ENCODE data around the gene HSD11B2.

The HSD11B2 gene

GRCh38 chr16:67435758-67436164 is 4.8 kb downstream of the HSD11B2 start:
- H4K91ac ChIP-seq (ENCODE audit: low read length): no peak overlapping the region
- WGBS: 97% methylated on average over 16 of the region's 16 CpGs
- no peaks in the 10 kb centered on the region for H3K9me3 ChIP-seq (ENCODE audit: control insufficient read depth, low read length)
- no peak overlapping the region for H3K18ac ChIP-seq (ENCODE audit: low read depth in 1 of 2, low read length in 2 of 2)
- H3K79me1 ChIP-seq (replicated peaks; ENCODE audit: low read length, poor library complexity, severe bottlenecking): peaks cover 9% of the 10 kb centered on the region
- no peak overlapping the region for H2BK5ac ChIP-seq (ENCODE audit: low read depth, low read length, poor library complexity, severe bottlenecking)
- peaks cover 15% of the 10 kb centered on the region for H3K4me1 ChIP-seq (ENCODE audit: control insufficient read depth, insufficient read depth, low read depth, low read length)
- H2BK120ac ChIP-seq (ENCODE audit: low read depth, low read length): no peak overlapping the region
- H3K27me3 ChIP-seq (ENCODE audit: control insufficient read depth in 1 of 2, insufficient read depth in 1 of 2, low read length in 2 of 2): peaks cover 3 to 8% of the 10 kb centered on the region in 2 experiments
- no peak overlapping the region for H2AFZ ChIP-seq (ENCODE audit: low read depth, low read length)
- H3K14ac ChIP-seq (ENCODE audit: low read length in 2 of 2): no peak overlapping the region
- H3K23ac ChIP-seq (ENCODE audit: low read length in 2 of 2): no peak overlapping the region
- H2BK12ac ChIP-seq (ENCODE audit: low read length in 2 of 2): no peak overlapping the region
- peaks cover 58 to 63% of the 10 kb centered on the region in 2 experiments for H3K36me3 ChIP-seq (ENCODE audit: control insufficient read depth in 1 of 2, insufficient read depth in 2 of 2, low read depth in 1 of 2, low read length in 2 of 2)
- no peak overlapping the region for H3K4me2 ChIP-seq (ENCODE audit: low read length, poor library complexity, severe bottlenecking)
- no peak overlapping the region for H3K4ac ChIP-seq (ENCODE audit: low read depth in 1 of 2, low read length in 2 of 2)
- no peak for DNase-seq
- no peak overlapping the region for H2BK15ac ChIP-seq (ENCODE audit: low read depth, poor library complexity, severe bottlenecking)
- no peak overlapping the region for H3K27ac ChIP-seq (ENCODE audit: low read length, poor library complexity, severe bottlenecking)
- no peak overlapping the region for H3K9ac ChIP-seq (ENCODE audit: low read length)
- H3K4me3 ChIP-seq (ENCODE audit: insufficient read depth in 1 of 2, low read depth in 1 of 2, low read length in 2 of 2): no peak overlapping the region
- no peak overlapping the region for H2AK5ac ChIP-seq (ENCODE audit: low read length, severe bottlenecking)
- no peak overlapping the region for H4K8ac ChIP-seq (ENCODE audit: low read length)

DNA sequence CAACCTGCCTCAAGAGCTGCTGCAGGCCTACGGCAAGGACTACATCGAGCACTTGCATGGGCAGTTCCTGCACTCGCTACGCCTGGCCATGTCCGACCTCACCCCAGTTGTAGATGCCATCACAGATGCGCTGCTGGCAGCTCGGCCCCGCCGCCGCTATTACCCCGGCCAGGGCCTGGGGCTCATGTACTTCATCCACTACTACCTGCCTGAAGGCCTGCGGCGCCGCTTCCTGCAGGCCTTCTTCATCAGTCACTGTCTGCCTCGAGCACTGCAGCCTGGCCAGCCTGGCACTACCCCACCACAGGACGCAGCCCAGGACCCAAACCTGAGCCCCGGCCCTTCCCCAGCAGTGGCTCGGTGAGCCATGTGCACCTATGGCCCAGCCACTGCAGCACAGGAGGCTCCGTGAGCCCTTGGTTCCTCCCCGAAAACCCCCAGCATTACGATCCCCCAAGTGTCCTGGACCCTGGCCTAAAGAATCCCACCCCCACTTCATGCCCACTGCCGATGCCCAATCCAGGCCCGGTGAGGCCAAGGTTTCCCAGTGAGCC is 5.8 kb downstream of the HSD11B2 start:
- Histone ChIP-seq H2BK120ac (ENCODE audit: low read depth, low read length) (no peak overlapping the region), H2BK5ac (ENCODE audit: low read depth, low read length, poor library complexity, severe bottlenecking) (no peak overlapping the region), H3K36me3 (ENCODE audit: control insufficient read depth in 1 of 2, insufficient read depth in 2 of 2, low read depth in 1 of 2, low read length in 2 of 2) (peaks cover 68 to 71% of the 10 kb centered on the region in 2 experiments), H2AK5ac (ENCODE audit: low read length, severe bottlenecking) (no peak overlapping the region), H3K23ac (ENCODE audit: low read length in 2 of 2) (no peak overlapping the region), H3K4ac (ENCODE audit: low read depth in 1 of 2, low read length in 2 of 2) (no peak overlapping the region), H3K18ac (ENCODE audit: low read depth in 1 of 2, low read length in 2 of 2) (no peak overlapping the region), H3K27me3 (ENCODE audit: control insufficient read depth in 1 of 2, insufficient read depth in 1 of 2, low read length in 2 of 2) (peaks cover 2 to 4% of the 10 kb centered on the region in 2 experiments), H3K4me2 (ENCODE audit: low read length, poor library complexity, severe bottlenecking) (no peak overlapping the region), H4K8ac (ENCODE audit: low read length) (peak overlapping the region; percentile 7), H3K27ac (ENCODE audit: low read length, poor library complexity, severe bottlenecking) (no peak overlapping the region), H3K9me3 (ENCODE audit: control insufficient read depth, low read length) (no peaks in the 10 kb centered on the region), H3K4me3 (ENCODE audit: insufficient read depth in 1 of 2, low read depth in 1 of 2, low read length in 2 of 2) (no peak overlapping the region), H4K91ac (ENCODE audit: low read length) (no peak overlapping the region), H2AFZ (ENCODE audit: low read depth, low read length) (no peak overlapping the region), H3K9ac (ENCODE audit: low read length) (no peak overlapping the region), H3K79me1 (replicated peaks; ENCODE audit: low read length, poor library complexity, severe bottlenecking) (peaks cover 16% of the 10 kb centered on the region), H3K4me1 (ENCODE audit: control insufficient read depth, insufficient read depth, low read depth, low read length) (peaks cover 10% of the 10 kb centered on the region), H2BK15ac (ENCODE audit: low read depth, poor library complexity, severe bottlenecking) (no peak overlapping the region), H3K14ac (ENCODE audit: low read length in 2 of 2) (no peak overlapping the region), H2BK12ac (ENCODE audit: low read length in 2 of 2) (no peak overlapping the region)
- DNase-seq: no peak
- 96% methylated on average over 23 of the region's 23 CpGs for WGBS

DNA sequence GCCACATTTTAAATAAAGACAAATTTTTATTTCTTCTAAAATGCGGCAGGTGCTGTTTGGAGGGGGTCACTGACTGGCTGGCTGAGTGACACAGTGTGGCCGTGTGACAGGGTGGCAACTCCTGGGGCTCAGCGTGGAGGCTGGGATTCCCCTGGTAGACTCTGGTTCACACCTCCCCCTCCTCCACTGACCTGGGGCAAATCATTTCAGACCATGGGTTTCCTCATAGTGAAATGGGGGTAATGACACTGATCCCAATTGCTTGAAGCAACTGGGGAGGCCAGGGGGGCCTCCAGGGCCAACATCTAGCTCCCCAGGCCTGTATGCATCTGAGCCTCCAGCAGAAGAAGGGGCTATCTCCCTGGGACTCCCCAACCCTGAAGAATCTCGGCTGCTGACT is 6.6 kb downstream of the HSD11B2 start:
- no peak overlapping the region for H3K4ac ChIP-seq (ENCODE audit: low read depth in 1 of 2, low read length in 2 of 2)
- no peak overlapping the region for H3K4me3 ChIP-seq (ENCODE audit: insufficient read depth in 1 of 2, low read depth in 1 of 2, low read length in 2 of 2)
- no peak overlapping the region for H2BK12ac ChIP-seq (ENCODE audit: low read length in 2 of 2)
- no peak overlapping the region for H2BK5ac ChIP-seq (ENCODE audit: low read depth, low read length, poor library complexity, severe bottlenecking)
- no peak overlapping the region for H3K4me2 ChIP-seq (ENCODE audit: low read length, poor library complexity, severe bottlenecking)
- H3K27me3 ChIP-seq (ENCODE audit: control insufficient read depth in 1 of 2, insufficient read depth in 1 of 2, low read length in 2 of 2): no peaks in the 10 kb centered on the region
- H2BK15ac ChIP-seq (ENCODE audit: low read depth, poor library complexity, severe bottlenecking): no peak overlapping the region
- H3K9me3 ChIP-seq (ENCODE audit: control insufficient read depth, low read length): no peaks in the 10 kb centered on the region
- no peak for DNase-seq
- no peak overlapping the region for H2AFZ ChIP-seq (ENCODE audit: low read depth, low read length)
- no peak overlapping the region for H3K27ac ChIP-seq (ENCODE audit: low read length, poor library complexity, severe bottlenecking)
- peaks cover 73 to 79% of the 10 kb centered on the region in 2 experiments for H3K36me3 ChIP-seq (ENCODE audit: control insufficient read depth in 1 of 2, insufficient read depth in 2 of 2, low read depth in 1 of 2, low read length in 2 of 2)
- peaks cover 18% of the 10 kb centered on the region for H3K79me1 ChIP-seq (replicated peaks; ENCODE audit: low read length, poor library complexity, severe bottlenecking)
- H3K9ac ChIP-seq (ENCODE audit: low read length): no peak overlapping the region
- H2BK120ac ChIP-seq (ENCODE audit: low read depth, low read length): no peak overlapping the region
- H2AK5ac ChIP-seq (ENCODE audit: low read length, severe bottlenecking): no peak overlapping the region
- H3K14ac ChIP-seq (ENCODE audit: low read length in 2 of 2): no peak overlapping the region
- H4K8ac ChIP-seq (ENCODE audit: low read length): no peak overlapping the region
- WGBS: 100% methylated on average over 4 of the region's 4 CpGs
- H3K4me1 ChIP-seq (ENCODE audit: control insufficient read depth, insufficient read depth, low read depth, low read length): peaks cover 7% of the 10 kb centered on the region
- no peak overlapping the region for H3K18ac ChIP-seq (ENCODE audit: low read depth in 1 of 2, low read length in 2 of 2)
- H3K23ac ChIP-seq (ENCODE audit: low read length in 2 of 2): no peak overlapping the region
- no peak overlapping the region for H4K91ac ChIP-seq (ENCODE audit: low read length)

DNA sequence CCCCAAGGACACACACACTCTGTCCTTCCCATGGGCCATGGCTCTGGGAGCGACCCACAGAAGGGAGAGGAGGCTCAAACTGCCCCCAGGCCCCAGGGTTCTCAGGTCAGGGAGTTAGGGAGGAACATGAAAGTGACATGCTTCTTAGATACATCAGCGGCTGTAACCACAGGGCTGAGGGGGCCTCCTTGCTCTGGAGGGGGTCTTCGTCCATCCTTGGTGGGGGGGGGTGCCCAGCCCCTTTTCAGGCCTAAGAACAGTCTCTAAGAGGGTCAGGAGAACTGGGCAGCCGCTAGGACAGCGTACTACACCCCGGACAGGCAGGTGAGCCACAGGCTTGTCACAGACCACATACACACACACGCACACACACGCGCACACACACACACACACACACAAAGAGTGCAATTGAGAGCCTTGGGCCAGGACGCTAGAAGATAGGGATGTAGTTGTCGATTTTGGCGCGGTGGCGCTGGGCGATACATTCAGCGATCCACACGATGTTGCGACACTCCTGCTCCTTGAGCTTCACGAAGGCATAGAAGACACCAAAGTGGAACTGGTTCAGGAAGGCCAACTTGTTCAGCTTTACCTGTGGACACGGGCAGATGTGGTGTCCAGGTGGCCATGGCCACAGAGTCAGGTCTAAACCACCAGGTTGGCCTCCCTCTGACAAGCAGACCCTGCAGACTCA is 7.3 kb downstream of the HSD11B2 start:
- 94% methylated on average over 19 of the region's 20 CpGs for WGBS

More for the DNA sequence above, 7.3 kb downstream of the HSD11B2 start:
- H3K4me1 ChIP-seq (ENCODE audit: control insufficient read depth, insufficient read depth, low read depth, low read length): peaks cover 7% of the 10 kb centered on the region
- no peak overlapping the region for H3K14ac ChIP-seq (ENCODE audit: low read length in 2 of 2)
- no peak overlapping the region for H3K18ac ChIP-seq (ENCODE audit: low read depth in 1 of 2, low read length in 2 of 2)
- H2BK120ac ChIP-seq (ENCODE audit: low read depth, low read length): no peak overlapping the region
- no peak overlapping the region for H2AK5ac ChIP-seq (ENCODE audit: low read length, severe bottlenecking)
- no peak overlapping the region for H3K27ac ChIP-seq (ENCODE audit: low read length, poor library complexity, severe bottlenecking)
- no peak for DNase-seq
- no peak overlapping the region for H3K9ac ChIP-seq (ENCODE audit: low read length)
- no peak overlapping the region for H3K23ac ChIP-seq (ENCODE audit: low read length in 2 of 2)
- no peak overlapping the region for H2BK12ac ChIP-seq (ENCODE audit: low read length in 2 of 2)
- H2BK15ac ChIP-seq (ENCODE audit: low read depth, poor library complexity, severe bottlenecking): no peak overlapping the region
- no peak overlapping the region for H4K91ac ChIP-seq (ENCODE audit: low read length)
- H4K8ac ChIP-seq (ENCODE audit: low read length): no peak overlapping the region
- H3K36me3 ChIP-seq (ENCODE audit: control insufficient read depth in 1 of 2, insufficient read depth in 2 of 2, low read depth in 1 of 2, low read length in 2 of 2): peaks cover 76 to 85% of the 10 kb centered on the region in 2 experiments
- H3K27me3 ChIP-seq (ENCODE audit: control insufficient read depth in 1 of 2, insufficient read depth in 1 of 2, low read length in 2 of 2): no peaks in the 10 kb centered on the region
- no peak overlapping the region for H3K4me3 ChIP-seq (ENCODE audit: insufficient read depth in 1 of 2, low read depth in 1 of 2, low read length in 2 of 2)
- peaks cover 25% of the 10 kb centered on the region for H3K79me1 ChIP-seq (replicated peaks; ENCODE audit: low read length, poor library complexity, severe bottlenecking)
- H2AFZ ChIP-seq (ENCODE audit: low read depth, low read length): no peak overlapping the region
- no peak overlapping the region for H3K4me2 ChIP-seq (ENCODE audit: low read length, poor library complexity, severe bottlenecking)
- H2BK5ac ChIP-seq (ENCODE audit: low read depth, low read length, poor library complexity, severe bottlenecking): no peak overlapping the region
- no peaks in the 10 kb centered on the region for H3K9me3 ChIP-seq (ENCODE audit: control insufficient read depth, low read length)
- no peak overlapping the region for H3K4ac ChIP-seq (ENCODE audit: low read depth in 1 of 2, low read length in 2 of 2)

Measured in mesenchymal stem cell (in vitro differentiated cells and primary cell).